Activated CD8-positive, alpha-beta memory T cell treated with anti-CD3 and anti-CD28 coated beads, Interleukin-2, amount 10 ng/mL, durations not matched to agents 7 days and 5 days (primary cell): ENCODE data around the gene NR2F6. TPM values are rescaled to one million over a fixed set of nuclear protein-coding genes. Genes with fewer than 3 reads are reported as not detected.
A peak's percentile ranks its signal among the peaks of the same experiment; 100 is the strongest.
"Not testable (repeated sequence)": the region's sequence is repeated elsewhere in the genome, so short reads cannot be mapped to it uniquely, and the experiment has no call there.

Experiments used
- ATAC-seq: fragments of 150-1000 bp; cut with Tn5 transposase; one replicate; pipeline ENCODE4 v1.10.0; 2021; ENCODE audit warnings: moderate library complexity
- CTCF ChIA-PET: fragments of 350-600 bp; sonication (Branson Sonifier 250); formaldehyde crosslinking; loops from one replicate; lab custom pipeline; 2021; ENCODE audit warnings: antibody characterized with exemption; lab: Charles Lee
- DNase-seq: peaks from one replicate; pipeline ENCODE4 v3.0.0-alpha.2; 2020
- H3K27ac Mint-ChIP-seq: one replicate; pipeline ENCODE4 v1.8.0; 2021; ENCODE audit warnings: mild to moderate bottlenecking, mixed read lengths
- H3K27me3 Mint-ChIP-seq: one replicate; pipeline ENCODE4 v1.8.0; 2021; ENCODE audit warnings: mixed read lengths
- H3K36me3 Mint-ChIP-seq: one replicate; pipeline ENCODE4 v1.8.0; 2021; ENCODE audit warnings: mild to moderate bottlenecking, mixed read lengths
- H3K4me1 Mint-ChIP-seq: one replicate; pipeline ENCODE4 v1.8.0; 2021; ENCODE audit warnings: mixed read lengths
- H3K4me3 Mint-ChIP-seq: one replicate; pipeline ENCODE4 v1.8.0; 2021; ENCODE audit warnings: mild to moderate bottlenecking, moderate library complexity, mixed read lengths
- H3K9me3 Mint-ChIP-seq: one replicate; pipeline ENCODE4 v1.8.0; 2022; ENCODE audit warnings: low read depth, mixed read lengths
- total RNA-seq, 2 experiments: library from RNA; stranded (reverse); gene quantifications; one replicate each; pipeline ENCODE4 v1.2.3, GENCODE V29; 2021

The NR2F6 gene
- total RNA-seq, 2 experiments from 2014 or later = 2.7 to 4.7 TPM

GRCh38 chr19:17279436-17279835 lies 33.7 kb upstream of the NR2F6 start:
- no peak for ATAC-seq
- Mint-ChIP-seq H3K4me1 (peaks cover 6% of the 10 kb centered on the region), H3K9me3 (no peaks in the 10 kb centered on the region), H3K27me3 (no peaks in the 10 kb centered on the region), H3K4me3 (no peak overlapping the region), H3K27ac (no peak overlapping the region), H3K36me3 (peaks cover 19% of the 10 kb centered on the region)
- DNase-seq = no peak
- CTCF ChIA-PET = interaction anchor here (0.6 to 7.6 kb wide), 3 partner anchors 17 to 129 kb away, joined by 3 to 132 read pairs (median 4); partner anchors contain the start of genes BABAM1, MRPL34 and USHBP1

GRCh38 chr19:17275441-17276175 lies 29.9 kb upstream of the NR2F6 start:
- CTCF ChIA-PET = interaction anchor here (1.5 kb wide), 1 partner anchor 9 kb away, joined by 3 read pairs; no protein-coding TSS in a partner anchor

GRCh38 chr19:17274892-17275291 lies 29.2 kb upstream of the NR2F6 start:
- CTCF ChIA-PET = interaction anchor here (1.5 kb wide), 1 partner anchor 8 kb away, joined by 3 read pairs; no protein-coding TSS in a partner anchor
- H3K4me3 Mint-ChIP-seq, DNase-seq, H3K27ac Mint-ChIP-seq, H3K9me3 Mint-ChIP-seq, H3K27me3 Mint-ChIP-seq, H3K4me1 Mint-ChIP-seq, ATAC-seq: not testable (repeated sequence)
- peaks cover 31% of the 10 kb centered on the region for H3K36me3 Mint-ChIP-seq

More at GRCh38 chr19:17275441-17276175, 29.9 kb upstream of the NR2F6 start:
- H3K9me3 Mint-ChIP-seq = no peaks in the 10 kb centered on the region
- H3K27ac Mint-ChIP-seq = no peak overlapping the region
- no peaks in the 10 kb centered on the region for H3K27me3 Mint-ChIP-seq
- peaks cover 28% of the 10 kb centered on the region for H3K36me3 Mint-ChIP-seq
- H3K4me3 Mint-ChIP-seq = no peak overlapping the region
- DNase-seq = no peak
- no peak for ATAC-seq
- no peaks in the 10 kb centered on the region for H3K4me1 Mint-ChIP-seq

GRCh38 chr19:17268754-17269153 lies 23.0 kb upstream of the NR2F6 start:
- no peaks in the 10 kb centered on the region for H3K27me3 Mint-ChIP-seq
- H3K36me3 Mint-ChIP-seq = peaks cover 9% of the 10 kb centered on the region
- no peaks in the 10 kb centered on the region for H3K9me3 Mint-ChIP-seq
- peak overlapping the region; percentile 91 for H3K4me3 Mint-ChIP-seq
- peaks cover 25% of the 10 kb centered on the region for H3K4me1 Mint-ChIP-seq
- CTCF ChIA-PET = interaction anchor here (0.7 to 12.2 kb wide), 5 partner anchors 11 to 204 kb away, joined by 3 to 132 read pairs (median 3); partner anchors contain the start of gene ANKLE1
- DNase-seq (no peak), ATAC-seq (no peak)
- no peak overlapping the region for H3K27ac Mint-ChIP-seq

GRCh38 chr19:17266975-17267788 lies 21.5 kb upstream of the NR2F6 start, which contains the start of gene BABAM1:
Gene BABAM1 (plus strand): TSS chr19:17267443. CDS start chr19:17268807, 1,364 bp downstream.
- H3K36me3 Mint-ChIP-seq = peaks cover 8% of the 10 kb centered on the region
- peaks cover 25% of the 10 kb centered on the region for H3K4me1 Mint-ChIP-seq
- peak within 1 kb of the TSS; percentile 91 for H3K4me3 Mint-ChIP-seq
- H3K9me3 Mint-ChIP-seq = no peaks in the 10 kb centered on the region
- H3K27me3 Mint-ChIP-seq = no peaks in the 10 kb centered on the region
- H3K27ac Mint-ChIP-seq = peak within 1 kb of the TSS; percentile 78
- DNase-seq (peak; percentile 99), ATAC-seq (peak; percentile 97)
- CTCF ChIA-PET = interaction anchor here (0.6 to 12.2 kb wide), 18 partner anchors 8 to 307 kb away, joined by 3 to 132 read pairs (median 4); partner anchors contain the start of genes ANKLE1, DDA1, MRPL34 and OCEL1

GRCh38 chr19:17266589-17266974 lies 20.9 kb upstream of the NR2F6 start:
- Mint-ChIP-seq H3K27me3 (no peaks in the 10 kb centered on the region), H3K4me1 (peaks cover 25% of the 10 kb centered on the region), H3K9me3 (no peaks in the 10 kb centered on the region), H3K27ac (peak overlapping the region; percentile 78), H3K36me3 (peaks cover 7% of the 10 kb centered on the region), H3K4me3 (peak overlapping the region; percentile 91)
- CTCF ChIA-PET = interaction anchor here (0.6 to 12.2 kb wide), 15 partner anchors 9 to 307 kb away, joined by 3 to 132 read pairs (median 4); partner anchors contain the start of genes ANKLE1, DDA1, MRPL34 and OCEL1
- ATAC-seq (no peak), DNase-seq (no peak)

- no peak for DNase-seq
- ATAC-seq = no peak
- H3K4me3 Mint-ChIP-seq = no peak overlapping the region
- H3K27me3 Mint-ChIP-seq = no peaks in the 10 kb centered on the region
- peaks cover 2% of the 10 kb centered on the region for H3K36me3 Mint-ChIP-seq
- CTCF ChIA-PET = interaction anchor here (0.8 to 12.2 kb wide), 14 partner anchors 9 to 308 kb away, joined by 3 to 132 read pairs (median 4); partner anchors contain the start of genes ANKLE1, DDA1 and MRPL34
- peaks cover 26% of the 10 kb centered on the region for H3K4me1 Mint-ChIP-seq
- no peak overlapping the region for H3K27ac Mint-ChIP-seq
- no peaks in the 10 kb centered on the region for H3K9me3 Mint-ChIP-seq
These were observed 20.3 kb upstream of the NR2F6 start for GRCh38 chr19:17266026-17266425.

- Mint-ChIP-seq H3K4me1 (peaks cover 31% of the 10 kb centered on the region), H3K36me3 (no peaks in the 10 kb centered on the region), H3K4me3 (no peak within 1 kb of the TSS), H3K27me3 (no peaks in the 10 kb centered on the region), H3K27ac (no peak within 1 kb of the TSS), H3K9me3 (no peaks in the 10 kb centered on the region)
- CTCF ChIA-PET = interaction anchor here (1.1 to 12.2 kb wide), 7 partner anchors 10 to 496 kb away, joined by 3 to 132 read pairs (median 4); partner anchors contain the start of gene ANKLE1
- ATAC-seq (no peak), DNase-seq (no peak)
These were observed 18.9 kb upstream of the NR2F6 start, which contains the start of gene USHBP1 for GRCh38 chr19:17264641-17264979. Gene USHBP1 (minus strand): TSS chr19:17264745. CDS start chr19:17264299, 446 bp downstream.

GRCh38 chr19:17263712-17264640 lies 18.3 kb upstream of the NR2F6 start:
- CTCF ChIA-PET = interaction anchor here (1.1 to 12.2 kb wide), 6 partner anchors 9 to 495 kb away, joined by 3 to 132 read pairs (median 4); partner anchors contain the start of gene ANKLE1
- DNase-seq = no peak
- no peak overlapping the region for H3K4me3 Mint-ChIP-seq
- no peaks in the 10 kb centered on the region for H3K9me3 Mint-ChIP-seq
- H3K27me3 Mint-ChIP-seq = no peaks in the 10 kb centered on the region
- H3K36me3 Mint-ChIP-seq = no peaks in the 10 kb centered on the region
- ATAC-seq = no peak
- H3K4me1 Mint-ChIP-seq = peaks cover 30% of the 10 kb centered on the region
- no peak overlapping the region for H3K27ac Mint-ChIP-seq

GRCh38 chr19:17262557-17262956 lies 16.8 kb upstream of the NR2F6 start:
- Mint-ChIP-seq H3K4me1 (peaks cover 20% of the 10 kb centered on the region), H3K4me3 (no peak overlapping the region), H3K36me3 (no peaks in the 10 kb centered on the region), H3K27me3 (no peaks in the 10 kb centered on the region), H3K9me3 (no peaks in the 10 kb centered on the region), H3K27ac (no peak overlapping the region)
- ATAC-seq (no peak), DNase-seq (no peak)
- CTCF ChIA-PET = interaction anchor here (0.8 to 12.2 kb wide), 4 partner anchors 20 to 32 kb away, joined by 3 to 132 read pairs (median 4); partner anchors contain the start of gene ANKLE1

GRCh38 chr19:17260842-17261325 lies 15.2 kb upstream of the NR2F6 start:
- Mint-ChIP-seq H3K36me3 (no peaks in the 10 kb centered on the region), H3K4me3 (no peak overlapping the region), H3K9me3 (no peaks in the 10 kb centered on the region), H3K4me1 (peaks cover 13% of the 10 kb centered on the region), H3K27me3 (no peaks in the 10 kb centered on the region), H3K27ac (no peak overlapping the region)
- CTCF ChIA-PET = interaction anchor here (0.6 to 12.2 kb wide), 20 partner anchors 9 to 843 kb away, joined by 3 to 132 read pairs (median 4); partner anchors contain the start of gene ANKLE1
- peak; percentile 100 for ATAC-seq
- peak; percentile 94 for DNase-seq

- no peak overlapping the region for H3K27ac Mint-ChIP-seq
- DNase-seq (no peak), ATAC-seq (no peak)
- no peak overlapping the region for H3K4me3 Mint-ChIP-seq
- peaks cover 12% of the 10 kb centered on the region for H3K4me1 Mint-ChIP-seq
- H3K36me3 Mint-ChIP-seq = no peaks in the 10 kb centered on the region
- no peaks in the 10 kb centered on the region for H3K9me3 Mint-ChIP-seq
- CTCF ChIA-PET = interaction anchor here (0.5 to 12.2 kb wide), 17 partner anchors 8 to 252 kb away, joined by 3 to 132 read pairs (median 5); partner anchors contain the start of genes ANKLE1 and BABAM1
- no peaks in the 10 kb centered on the region for H3K27me3 Mint-ChIP-seq
These were observed 14.2 kb upstream of the NR2F6 start for GRCh38 chr19:17259934-17260333.
